Endothelial cell of umbilical vein (primary cell): ENCODE results near the gene TVP23A. TPM values are rescaled to one million over a fixed set of nuclear protein-coding genes. Genes with fewer than 3 reads are reported as not detected.

Source experiments
- BruUV-seq: library from RNA; stranded (reverse); fragments of 400-500 nt; replicated peaks from 2 replicates; lab custom pipeline; 2021; lab: Mats Ljungman, UMichigan
- CTCF ChIA-PET: fragments of 300-600, 350-600 bp; sonication (Branson Sonifier 250); formaldehyde crosslinking; loops from one replicate; lab custom pipeline; 2021; ENCODE audit warnings: antibody characterized with exemption, inconsistent platforms; lab: Charles Lee
- POLR2A ChIA-PET: fragments of 300-600, 350-600 bp; sonication (Branson Sonifier 250); formaldehyde crosslinking; loops from one replicate; lab custom pipeline; 2021; ENCODE audit warnings: antibody characterized with exemption, inconsistent platforms; lab: Charles Lee
- DNase-seq: peaks from one replicate; pipeline ENCODE4 v3.0.0-alpha.2; 2011; ENCODE audit warnings: low read depth, low spot score
- FAIRE-seq: peaks from 2 replicates; lab custom pipeline; 2011; peaks lifted over from hg19 to GRCh38; lab: Jason Lieb, UNC
- H2AFZ ChIP-seq: 2 replicates; pipeline ENCODE4 v1.6.0; 2012; ENCODE audit warnings: low read depth, low read length, control low read depth, inconsistent platforms
- H3K27ac ChIP-seq: 2 replicates; pipeline ENCODE4 v1.5.1; 2011; ENCODE audit warnings: low read depth, mild to moderate bottlenecking, control low read depth, low read length, moderate library complexity; ENCODE audit not compliant: insufficient read depth
- H3K27me3 ChIP-seq, 2 experiments: 2 replicates each; pipeline versions ENCODE4 v1.6.0 to v1.6.1; 2011; ENCODE audit warnings: low read length in 2 of 2, mixed read lengths in 1 of 2; ENCODE audit not compliant: control insufficient read depth in 2 of 2, insufficient read depth in 2 of 2
- H3K36me3 ChIP-seq, 2 experiments: 2 replicates in 1 of 2; 3 replicates in 1 of 2; pipeline ENCODE4 v1.5.1; 2011; ENCODE audit warnings: low read length in 2 of 2, mild to moderate bottlenecking in 1 of 2, moderate library complexity in 1 of 2; ENCODE audit not compliant: control insufficient read depth in 2 of 2, insufficient read depth in 2 of 2; ENCODE audit errors: extremely low read depth in 1 of 2
- H3K4me1 ChIP-seq: 3 replicates; pipeline ENCODE4 v1.5.1; 2011; ENCODE audit warnings: mild to moderate bottlenecking, low read length; ENCODE audit not compliant: control insufficient read depth, insufficient read depth; ENCODE audit errors: extremely low read depth
- H3K4me2 ChIP-seq: 2 replicates; pipeline ENCODE4 v1.6.1; 2011; ENCODE audit warnings: low read length, control low read depth, mixed read lengths; ENCODE audit not compliant: insufficient read depth
- H3K4me3 ChIP-seq, 3 experiments: fragments of 200-600 bp in 1 of 3; sonication (generic), shearing (Covaris generic) in 1 of 3; replicated peaks in 1 of 3; 2 replicates each; pipeline ENCODE4 v1.5.1; 2011 to 2016; ENCODE audit warnings: control low read depth in 3 of 3, low read length in 3 of 3, mild to moderate bottlenecking in 2 of 3, inconsistent platforms in 1 of 3, low read depth in 1 of 3, moderate library complexity in 1 of 3; ENCODE audit not compliant: insufficient read depth in 1 of 3
- H3K79me2 ChIP-seq: 2 replicates; pipeline ENCODE4 v1.6.0; 2012; ENCODE audit warnings: low read length, inconsistent platforms; ENCODE audit not compliant: control insufficient read depth, insufficient read depth
- H3K9ac ChIP-seq: replicated peaks from 2 replicates; pipeline ENCODE3; 2011; ENCODE audit warnings: low read length, control low read depth; ENCODE audit not compliant: insufficient read depth; ENCODE audit errors: extremely low read depth
- H3K9me1 ChIP-seq: replicated peaks from 3 replicates; pipeline ENCODE4 v1.6.0; 2011; ENCODE audit warnings: mild to moderate bottlenecking, low read length; ENCODE audit not compliant: control insufficient read depth, insufficient read depth; ENCODE audit errors: extremely low read depth
- H3K9me3 ChIP-seq: replicated peaks from 2 replicates; pipeline ENCODE4 v1.5.1; 2012; ENCODE audit warnings: low read length, inconsistent platforms; ENCODE audit not compliant: control insufficient read depth, insufficient read depth
- H4K20me1 ChIP-seq: replicated peaks from 2 replicates; pipeline ENCODE3; 2011; ENCODE audit warnings: mild to moderate bottlenecking, low read length; ENCODE audit not compliant: control insufficient read depth, insufficient read depth; ENCODE audit errors: extremely low read depth
- CTCF ChIP-seq, 2 donors: IDR thresholded peaks; 1 replicate in 1 of 2; 2 replicates in 1 of 2; pipeline ENCODE4 v1.5.1; 2011; ENCODE audit warnings: low read length in 2 of 2, mild to moderate bottlenecking in 2 of 2, moderate library complexity in 2 of 2, control low read depth in 1 of 2, inconsistent platforms in 1 of 2, low read depth in 1 of 2; ENCODE audit not compliant: insufficient read depth in 1 of 2; ENCODE audit errors: extremely low read depth in 1 of 2
- MAX ChIP-seq: IDR thresholded peaks from 2 replicates; pipeline ENCODE4 v1.6.1; 2011; ENCODE audit not compliant: insufficient read depth, insufficient read length
- MYC ChIP-seq: IDR thresholded peaks from one replicate; pipeline ENCODE4 v1.6.1; 2011; ENCODE audit warnings: mild to moderate bottlenecking, low read depth, low read length
- POLR2A ChIP-seq: IDR thresholded peaks from 2 replicates; pipeline ENCODE4 v1.6.1; 2012; ENCODE audit warnings: low read depth, mild to moderate bottlenecking, control low read depth, low read length
- dilution Hi-C: fragments of 300-500 bp; cut with MboI; formaldehyde crosslinking; loops from one replicate; pipeline ENCODE4 v1.15.0; 2019; ENCODE audit warnings: low sequenced_read_pairs; ENCODE audit not compliant: extremely low pct_ligation_motif_present
- intact Hi-C: fragments of 100-400 bp; cut with micrococcal nuclease; formaldehyde crosslinking; loops from one replicate; pipeline ENCODE4 v1.10.0; 2022
- polyA plus RNA-seq, 4 experiments: library from polyadenylated mRNA; depleted of rRNA in 3 of 4; stranded (reverse) in 3 of 4; unstranded in 1 of 4; fragments of >200 nt; gene quantifications; 2 replicates each; pipeline versions ENCODE4 v1.2.1 to v1.2.3, GENCODE V29; 2011 to 2012; ENCODE audit warnings: missing spikeins in 1 of 4
- total RNA-seq: library from RNA; stranded (reverse); gene quantifications from 2 replicates; pipeline ENCODE4 v1.2.3, GENCODE V29; 2021

The TVP23A gene
- total and polyA plus RNA-seq, 2 donors (not counting 3 experiments of a cell fraction or from before 2014, with no cell fraction given) = not detected

GRCh38 chr16:10835281-10835931 is 16.8 kb upstream of the TVP23A start:
- Histone ChIP-seq H3K79me2 (no peaks in the 10 kb centered on the region), H3K36me3 (no peaks in the 10 kb centered on the region), H3K27ac (no peak overlapping the region), H3K9me3 (no peaks in the 10 kb centered on the region), H3K9me1 (no peaks in the 10 kb centered on the region), H4K20me1 (no peaks in the 10 kb centered on the region), H3K4me1 (no peaks in the 10 kb centered on the region), H3K27me3 (peaks cover 0 to 4% of the 10 kb centered on the region in 2 experiments), H3K4me2 (no peak overlapping the region), H3K4me3 (no peak overlapping the region), H2AFZ (no peak overlapping the region), H3K9ac (no peak overlapping the region)
- ChIA-PET CTCF (interaction anchor here (1.5 kb wide), 1 partner anchor 83 kb away, joined by 3 read pairs; no protein-coding TSS in a partner anchor), POLR2A (no interaction called here)
- dilution Hi-C loops = no loop called here
- intact Hi-C loops = no loop called here
- FAIRE-seq = no peak
- no TSS peak for BruUV-seq
- TF ChIP-seq MAX (no peak), MYC (no peak), CTCF (IDR thresholded peaks at IDR 0.05; ENCODE audit: extremely low read depth in 1 of 2, insufficient read depth in 1 of 2, low read depth in 1 of 2, low read length in 2 of 2) (no peak)
- no peak for DNase-seq

- POLR2A ChIA-PET = no interaction called here
Measured at GRCh38 chr16:10834766-10835165, 16.2 kb upstream of the TVP23A start.

More at GRCh38 chr16:10834766-10835165, 16.2 kb upstream of the TVP23A start:
- H3K27me3 ChIP-seq = peaks cover 0 to 4% of the 10 kb centered on the region in 2 experiments
- DNase-seq = no peak
- TF ChIP-seq POLR2A = no peak
- H3K4me3 ChIP-seq = no peak overlapping the region
- no peak overlapping the region for H3K9ac ChIP-seq
- dilution Hi-C loops (no loop called here), intact Hi-C loops (no loop called here)
- no peak overlapping the region for H2AFZ ChIP-seq
- no peak for FAIRE-seq
- no peaks in the 10 kb centered on the region for H4K20me1 ChIP-seq
- no peak overlapping the region for H3K4me2 ChIP-seq
- no peaks in the 10 kb centered on the region for H3K4me1 ChIP-seq
- no peaks in the 10 kb centered on the region for H3K36me3 ChIP-seq
- H3K9me1 ChIP-seq = no peaks in the 10 kb centered on the region
- no TSS peak for BruUV-seq
- CTCF ChIA-PET = interaction anchor here (1.5 kb wide), 1 partner anchor 84 kb away, joined by 3 read pairs; no protein-coding TSS in a partner anchor
- H3K27ac ChIP-seq = no peak overlapping the region
- H3K9me3 ChIP-seq = no peaks in the 10 kb centered on the region
- no peaks in the 10 kb centered on the region for H3K79me2 ChIP-seq
